H1 (cell line): Measurements from ENCODE around the gene CAPN7. TPM values are rescaled to one million over a fixed set of nuclear protein-coding genes. Genes with fewer than 3 reads are reported as not detected.

Source experiments
- CTCF ChIA-PET: fragments of 300-600 bp; sonication (Branson Sonifier 250); formaldehyde crosslinking; loops from one replicate; lab custom pipeline; 2021; ENCODE audit not compliant: partially characterized antibody; lab: Charles Lee
- POLR2A ChIA-PET: fragments of 300-600 bp; sonication (Branson Sonifier 250); formaldehyde crosslinking; loops from one replicate; lab custom pipeline; 2021; ENCODE audit warnings: inconsistent platforms; ENCODE audit not compliant: partially characterized antibody; lab: Charles Lee
- DNase-seq, 2 experiments: peaks; one replicate each; pipeline versions ENCODE4 v3.0.0 to v3.0.0-alpha.2; 2010 to 2022; ENCODE audit warnings: low spot score in 2 of 2, low read depth in 1 of 2, mixed read lengths in 1 of 2
- FAIRE-seq: peaks from 2 replicates; lab custom pipeline; 2011; peaks lifted over from hg19 to GRCh38; lab: Jason Lieb, UNC
- H2AFZ ChIP-seq: 2 replicates; pipeline ENCODE4 v1.8.1; 2012; ENCODE audit warnings: low read length, inconsistent platforms
- H2AK5ac ChIP-seq: 2 replicates; pipeline ENCODE4 v1.6.1; 2013; ENCODE audit warnings: low read depth, low read length
- H2BK120ac ChIP-seq: replicated peaks from 2 replicates; pipeline ENCODE3; 2013; ENCODE audit warnings: low read depth, low read length, inconsistent platforms
- H2BK12ac ChIP-seq: 2 replicates; pipeline ENCODE4 v1.6.1; 2013; ENCODE audit warnings: low read depth, low read length
- H2BK15ac ChIP-seq: 2 replicates; pipeline ENCODE4 v1.6.1; 2013; ENCODE audit warnings: low read length
- H2BK20ac ChIP-seq: 2 replicates; pipeline ENCODE4 v1.6.1; 2013; ENCODE audit warnings: low read length
- H2BK5ac ChIP-seq: 2 replicates; pipeline ENCODE4 v1.6.1; 2013; ENCODE audit warnings: low read depth, low read length
- H3K14ac ChIP-seq: 2 replicates; pipeline ENCODE4 v1.6.1; 2013; ENCODE audit warnings: inconsistent platforms; ENCODE audit not compliant: insufficient read length
- H3K18ac ChIP-seq: 2 replicates; pipeline ENCODE4 v1.6.1; 2013; ENCODE audit warnings: low read length; ENCODE audit errors: extremely low read depth
- H3K23ac ChIP-seq: 2 replicates; pipeline ENCODE4 v1.6.1; 2013; ENCODE audit warnings: inconsistent platforms; ENCODE audit not compliant: insufficient read length
- H3K23me2 ChIP-seq: 2 replicates; pipeline ENCODE4 v1.6.1; 2013; ENCODE audit warnings: low read depth, low read length
- H3K27ac ChIP-seq: 2 replicates; pipeline ENCODE4 v1.6.1; 2011; ENCODE audit warnings: low read depth, low read length, inconsistent platforms
- H3K27me3 ChIP-seq, 4 experiments: replicated peaks in 1 of 4; 1 replicate in 1 of 4; 2 replicates in 3 of 4; pipeline versions ENCODE4 v1.6.1 to v1.8.1; 2011 to 2013; ENCODE audit warnings: low read length in 3 of 4, mild to moderate bottlenecking in 3 of 4, inconsistent platforms in 2 of 4, mixed read lengths in 2 of 4, moderate library complexity in 1 of 4; ENCODE audit not compliant: control insufficient read depth in 3 of 4, insufficient read depth in 3 of 4; ENCODE audit errors: extremely low read depth in 1 of 4
- H3K36me3 ChIP-seq, 4 experiments: 2 replicates each; pipeline versions ENCODE4 v1.6.1 to v1.8.1; 2011 to 2013; ENCODE audit warnings: mild to moderate bottlenecking in 4 of 4, low read length in 3 of 4, moderate library complexity in 2 of 4, control low read depth in 1 of 4, inconsistent platforms in 1 of 4; ENCODE audit not compliant: insufficient read depth in 4 of 4, control insufficient read depth in 2 of 4
- H3K4ac ChIP-seq: replicated peaks from 2 replicates; pipeline ENCODE3; 2013; ENCODE audit warnings: low read length, low read depth, mixed read lengths, inconsistent platforms; ENCODE audit not compliant: insufficient read length
- H3K4me1 ChIP-seq, 4 experiments: replicated peaks in 1 of 4; 1 replicate in 1 of 4; 2 replicates in 3 of 4; pipeline versions ENCODE4 v1.6.1 to v1.8.1; 2011 to 2013; ENCODE audit warnings: low read length in 3 of 4, inconsistent platforms in 2 of 4, mixed read lengths in 1 of 4; ENCODE audit not compliant: insufficient read depth in 4 of 4, control insufficient read depth in 3 of 4
- H3K4me2 ChIP-seq, 2 experiments: 2 replicates each; pipeline versions ENCODE4 v1.6.1 to v1.8.1; 2011 to 2013; ENCODE audit warnings: low read depth in 2 of 2, low read length in 2 of 2, control low read depth in 1 of 2, inconsistent platforms in 1 of 2, mild to moderate bottlenecking in 1 of 2; ENCODE audit not compliant: insufficient read depth in 1 of 2
- H3K4me3 ChIP-seq, 4 experiments: fragments of 200-600, 300-600 bp in 1 of 4; sonication (generic), shearing (Covaris generic), sonication (Bioruptor Twin) in 1 of 4; 2 replicates each; pipeline versions ENCODE4 v1.5.1 to v1.8.1; 2011 to 2016; ENCODE audit warnings: low read length in 4 of 4, low read depth in 3 of 4, control low read depth in 2 of 4, inconsistent platforms in 2 of 4, mild to moderate bottlenecking in 2 of 4, mixed read lengths in 1 of 4, moderate library complexity in 1 of 4; ENCODE audit not compliant: insufficient read depth in 2 of 4; ENCODE audit errors: extremely low read depth in 1 of 4
- H3K56ac ChIP-seq: replicated peaks from 2 replicates; pipeline ENCODE3; 2013; ENCODE audit warnings: low read depth, mild to moderate bottlenecking, mixed read lengths, low read length, inconsistent platforms; ENCODE audit not compliant: insufficient read length
- H3K79me1 ChIP-seq: 2 replicates; pipeline ENCODE4 v1.6.1; 2013; ENCODE audit warnings: low read depth, low read length, control low read depth
- H3K79me2 ChIP-seq, 2 experiments: 2 replicates each; pipeline versions ENCODE4 v1.6.1 to v1.8.1; 2012 to 2013; ENCODE audit warnings: low read length in 2 of 2, mild to moderate bottlenecking in 2 of 2, inconsistent platforms in 1 of 2; ENCODE audit not compliant: insufficient read depth in 2 of 2, control insufficient read depth in 1 of 2
- H3K9ac ChIP-seq, 4 experiments: replicated peaks in 1 of 4; 1 replicate in 1 of 4; 2 replicates in 3 of 4; pipeline versions ENCODE4 v1.6.1 to v1.8.1; 2011 to 2013; ENCODE audit warnings: low read depth in 3 of 4, low read length in 3 of 4, control low read depth in 2 of 4, mild to moderate bottlenecking in 2 of 4, moderate library complexity in 2 of 4, inconsistent platforms in 1 of 4; ENCODE audit errors: extremely low read depth in 1 of 4
- H3K9me3 ChIP-seq, 2 experiments: 2 replicates each; pipeline versions ENCODE4 v1.6.1 to v1.8.1; 2012 to 2013; ENCODE audit warnings: mild to moderate bottlenecking in 2 of 2, moderate library complexity in 2 of 2, control low read depth in 1 of 2, inconsistent platforms in 1 of 2, low read depth in 1 of 2, low read length in 1 of 2, mixed read lengths in 1 of 2; ENCODE audit not compliant: insufficient read depth in 2 of 2
- H4K20me1 ChIP-seq, 2 experiments: replicated peaks in 1 of 2; 2 replicates each; pipeline versions ENCODE3 to v1.8.1; 2011 to 2013; ENCODE audit warnings: inconsistent platforms in 2 of 2, low read length in 2 of 2, mild to moderate bottlenecking in 1 of 2; ENCODE audit not compliant: insufficient read depth in 2 of 2, control insufficient read depth in 1 of 2
- H4K5ac ChIP-seq: 2 replicates; pipeline ENCODE4 v1.6.1; 2013; ENCODE audit warnings: low read length, low read depth, mixed read lengths, inconsistent platforms; ENCODE audit not compliant: insufficient read length
- H4K8ac ChIP-seq: 2 replicates; pipeline ENCODE4 v1.8.0; 2013; ENCODE audit warnings: mild to moderate bottlenecking, moderate library complexity, low read length, inconsistent platforms; ENCODE audit not compliant: insufficient read depth; ENCODE audit errors: extremely low read depth
- H4K91ac ChIP-seq: replicated peaks from 2 replicates; pipeline ENCODE3; 2013; ENCODE audit warnings: low read length, mixed read lengths, inconsistent platforms; ENCODE audit not compliant: insufficient read length
- BRCA1 ChIP-seq: IDR thresholded peaks from 2 replicates; pipeline ENCODE4 v1.6.1; 2012; ENCODE audit warnings: low read depth, low read length, improper control_type of control experiment
- RBBP5 ChIP-seq: IDR thresholded peaks from 2 replicates; pipeline ENCODE4 v1.7.1; 2012; ENCODE audit warnings: low read depth, mild to moderate bottlenecking, inconsistent platforms, low read length, moderate library complexity, borderline replicate concordance
- WGBS, 2 experiments: shearing (Covaris generic) in 1 of 2; methylation state at CpG; one replicate each; pipeline versions ENCODE4 v1.1.6 to v1.1.7; 2013 to 2015; ENCODE audit warnings: low lambda C conversion rate in 2 of 2, mixed read lengths in 2 of 2, inconsistent platforms in 1 of 2, low coverage in 1 of 2, missing lambda C conversion rate in 1 of 2; ENCODE audit not compliant: insufficient replicate concordance in 2 of 2, insufficient coverage in 1 of 2, insufficient read length in 1 of 2; ENCODE audit errors: extremely low coverage in 1 of 2, missing lambda C conversion rate in 1 of 2; 5-methylcytosine and 5-hydroxymethylcytosine counted together
- polyA plus RNA-seq, 7 experiments: library from polyadenylated mRNA; depleted of rRNA in 3 of 7; stranded (reverse) in 5 of 7; unstranded in 2 of 7; fragments of >200 nt in 5 of 7; fragments of 200-250 nt in 2 of 7; gene quantifications; 1 replicate in 5 of 7; 2 replicates in 1 of 7; 4 replicates in 1 of 7; pipeline versions ENCODE4 v1.2.1 to v1.2.3, GENCODE V29; 2011 to 2013; ENCODE audit warnings: missing spikeins in 2 of 7, mixed read lengths in 2 of 7
- total RNA-seq: library from RNA; stranded (reverse); fragmentation: NEBNext Ultra II Directional; extraction: Animal tissue kit (Norgen Biotek cat#: 25700); gene quantifications from 2 replicates; pipeline ENCODE4 v1.2.1, GENCODE V29; 2021

CAPN7 gene
- total and polyA plus RNA-seq, 2 of the 8 experiments (the other 6 are each of a cell fraction or from before 2014, with no cell fraction given), result 5.3 to 13.2 TPM

DNA sequence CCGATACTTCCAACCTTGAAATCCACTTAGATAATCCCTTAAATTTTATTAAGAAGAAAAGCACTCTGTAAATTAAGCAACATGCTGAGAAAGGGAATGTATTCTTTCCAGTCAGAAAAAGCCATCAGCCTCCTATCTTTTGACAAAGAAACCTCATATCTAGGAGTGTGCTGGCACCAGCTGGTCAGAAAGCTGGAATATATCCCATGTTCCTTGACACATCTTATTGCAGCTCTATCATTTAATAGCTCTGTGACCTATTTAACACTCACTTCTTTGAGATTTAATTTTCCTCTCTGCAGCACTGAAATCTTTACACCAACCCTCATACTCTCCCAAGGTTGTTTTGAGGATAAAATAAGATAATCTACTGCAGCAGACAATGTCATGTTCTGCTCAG lies 30.4 kb upstream of the CAPN7 start:
- Histone ChIP-seq H3K79me1 (no peaks in the 10 kb centered on the region), H3K4me3 (no peak overlapping the region), H3K14ac (no peak overlapping the region), H2BK20ac (no peak overlapping the region), H3K9ac (no peak overlapping the region), H4K5ac (no peak overlapping the region), H3K56ac (no peak overlapping the region), H3K27me3 (peaks cover 0 to 3% (median 0%) of the 10 kb centered on the region in 4 experiments; a peak in 2 of 7 replicates), H2BK5ac (no peak overlapping the region), H3K36me3 (no peaks in the 10 kb centered on the region), H3K23me2 (no peaks in the 10 kb centered on the region; the same call in 1 of the 2 replicates), H2AK5ac (no peak overlapping the region), H4K8ac (no peak overlapping the region), H3K4me2 (no peak overlapping the region), H2BK120ac (no peak overlapping the region), H3K23ac (no peak overlapping the region), H3K79me2 (no peaks in the 10 kb centered on the region), H3K9me3 (no peaks in the 10 kb centered on the region), H2BK15ac (no peak overlapping the region), H3K4me1 (no peaks in the 10 kb centered on the region), H3K4ac (no peak overlapping the region), H4K20me1 (no peaks in the 10 kb centered on the region), H3K27ac (no peak overlapping the region), H4K91ac (no peak overlapping the region), H3K18ac (no peak overlapping the region), H2BK12ac (no peak overlapping the region), H2AFZ (no peak overlapping the region)
- TF ChIP-seq RBBP5 (no peak), BRCA1 (no peak)
- POLR2A ChIA-PET, result no interaction called here
- DNase-seq (no peak), FAIRE-seq (no peak)
- 94% methylated on average over 1 of the region's 1 CpG; no CpG with 5 or more reads in 1 of the 2 experiments for WGBS, 2 experiments
- CTCF ChIA-PET, result interaction anchor here (0.7 to 1.0 kb wide), 3 partner anchors 9 to 68 kb away, joined by 3 to 4 read pairs (median 4); no protein-coding TSS in a partner anchor
